Activated T-cell treated with anti-CD3 and anti-CD28 coated beads for 48 hours (primary cell): ENCODE measurements around the gene PAX8.

Source experiments
- DNase-seq: peaks from one replicate; pipeline ENCODE4 v3.0.0-alpha.2; 2020; ENCODE audit warnings: low read depth

The PAX8 gene

DNA sequence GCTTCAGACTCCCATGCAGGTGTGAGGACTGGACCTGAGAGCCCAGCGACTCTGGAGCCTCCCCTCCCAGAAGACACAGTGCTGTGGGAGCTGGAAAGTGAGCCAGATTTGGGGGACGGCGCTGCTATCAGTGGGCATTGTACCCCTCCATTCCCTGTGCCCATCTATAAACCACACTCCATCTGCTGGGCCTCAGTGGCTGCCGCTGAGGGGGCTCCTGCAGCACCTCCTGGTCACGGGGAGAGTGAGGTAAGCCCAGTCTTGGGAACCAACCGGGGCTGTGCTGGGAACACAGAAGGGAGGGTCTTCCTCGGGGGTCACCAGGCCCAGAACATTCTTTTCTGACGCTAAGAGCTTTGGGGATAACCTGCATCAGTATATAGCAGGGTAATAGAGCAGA, 95.5 kb downstream of the PAX8 start:
- no peak for DNase-seq

DNA sequence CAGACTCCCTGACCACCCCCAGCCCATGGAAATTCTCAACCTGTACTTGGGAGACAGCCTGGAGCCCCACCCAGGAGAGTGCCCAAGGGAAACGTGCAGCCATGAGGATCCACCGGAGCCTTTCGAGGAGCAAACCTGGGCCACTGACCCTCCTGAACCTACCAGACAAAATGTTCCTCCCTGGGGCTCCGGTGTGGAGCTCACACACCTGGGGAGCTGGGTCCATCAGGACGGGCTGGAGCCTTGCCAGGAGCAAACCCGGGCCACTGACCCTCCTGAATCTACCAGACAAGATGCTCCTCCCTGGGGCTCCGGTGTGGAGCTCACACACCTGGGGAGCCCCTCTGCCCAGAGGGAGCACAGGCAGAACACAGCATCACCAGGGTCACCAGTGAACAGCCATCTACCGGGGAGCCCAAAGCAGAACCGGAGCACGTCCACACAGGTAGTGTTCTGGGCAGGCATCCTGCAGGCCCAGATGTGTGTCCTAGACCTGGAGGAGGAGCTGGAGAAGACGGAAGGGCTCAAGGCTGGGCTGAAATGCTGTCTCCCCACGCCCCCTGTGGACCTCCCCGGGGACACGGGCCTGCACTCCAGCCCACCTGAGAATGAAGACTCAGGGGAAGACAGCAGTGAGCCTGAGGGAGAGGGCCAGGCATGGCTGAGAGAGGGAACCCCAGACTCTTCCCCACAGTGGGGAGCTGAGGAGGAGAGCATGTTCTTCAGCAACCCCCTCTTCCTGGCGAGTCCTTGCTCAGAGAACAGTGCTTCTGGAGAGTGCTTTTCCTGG, 96.1 kb downstream of the PAX8 start:
- no peak for DNase-seq

DNA sequence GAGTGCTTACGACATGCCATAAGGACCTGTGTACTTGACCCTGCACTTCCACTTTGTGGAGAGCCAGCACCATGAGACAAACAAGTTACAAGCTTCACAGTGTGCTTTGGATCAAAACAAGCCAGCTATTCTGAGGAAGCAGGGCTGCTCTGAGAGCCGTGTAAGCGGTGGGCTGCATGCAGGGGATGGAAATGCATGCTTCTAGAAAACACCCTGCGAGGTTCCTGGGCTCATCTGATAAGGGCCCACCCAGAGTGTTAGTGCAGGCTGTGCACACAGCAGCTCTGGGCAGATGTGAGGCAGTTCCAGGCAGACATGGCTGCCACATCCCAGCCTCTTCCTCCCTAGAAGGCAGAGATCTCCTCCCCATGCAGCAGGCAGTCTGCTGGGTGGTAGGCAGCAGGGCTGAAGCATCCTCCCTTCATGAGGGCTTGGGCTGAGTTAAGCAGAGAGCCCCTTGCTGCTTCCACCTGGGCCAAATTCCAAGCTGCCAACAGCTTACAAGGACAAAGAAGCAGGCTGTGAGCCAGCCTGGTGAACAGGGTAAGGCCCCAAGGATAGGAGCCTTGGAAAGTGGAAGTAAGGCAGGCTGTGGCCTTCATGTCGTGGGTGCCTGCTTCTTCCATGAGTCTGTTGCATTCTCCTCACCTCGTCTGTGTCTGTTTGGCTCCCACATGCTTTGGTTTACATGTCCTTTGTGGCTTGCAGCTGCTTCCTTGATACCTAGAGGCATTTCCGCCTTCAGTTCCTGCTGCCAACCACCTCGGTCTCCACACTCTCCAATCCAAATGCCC, 97.3 kb downstream of the PAX8 start:
- DNase-seq: no peak

DNA sequence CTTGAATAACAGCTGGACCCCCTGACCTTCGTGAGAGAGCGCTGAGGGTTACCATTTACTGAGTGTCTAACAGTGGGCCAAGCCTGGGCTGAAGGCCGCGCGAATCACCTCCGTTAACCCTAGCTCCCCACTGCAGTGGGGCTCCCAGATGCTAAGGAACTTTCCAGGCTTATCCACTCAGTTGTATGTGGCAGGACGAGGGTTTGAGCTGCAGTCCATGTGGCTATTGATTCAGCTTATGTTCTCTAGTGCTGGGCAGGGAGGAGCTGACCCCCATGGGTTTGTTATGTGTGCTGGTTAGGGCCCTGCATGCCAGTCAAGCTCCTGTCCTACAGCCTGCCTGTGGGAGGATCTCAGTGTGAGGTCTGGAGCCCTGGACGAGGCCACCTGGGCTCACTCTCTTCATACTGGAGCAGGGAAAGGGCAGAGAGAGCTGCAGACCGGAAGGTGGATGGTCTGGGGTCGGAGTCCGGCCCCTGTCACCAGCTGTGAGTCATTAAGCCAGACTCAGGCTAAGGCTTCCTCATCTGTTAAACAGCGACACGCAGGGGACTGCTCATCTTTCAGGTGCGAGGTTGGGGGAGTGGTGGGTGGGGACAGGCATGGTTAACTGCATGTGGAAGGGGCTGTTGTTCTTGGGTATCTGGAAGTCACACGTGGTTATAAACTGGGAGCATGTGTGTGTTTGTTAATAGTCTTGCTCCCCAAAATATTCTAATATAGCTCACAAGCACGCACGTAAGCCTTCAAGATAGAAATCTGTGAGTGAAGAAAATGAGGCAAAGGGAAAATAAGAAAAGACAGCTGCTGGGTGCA, 98.4 kb downstream of the PAX8 start:
- no peak for DNase-seq

DNA sequence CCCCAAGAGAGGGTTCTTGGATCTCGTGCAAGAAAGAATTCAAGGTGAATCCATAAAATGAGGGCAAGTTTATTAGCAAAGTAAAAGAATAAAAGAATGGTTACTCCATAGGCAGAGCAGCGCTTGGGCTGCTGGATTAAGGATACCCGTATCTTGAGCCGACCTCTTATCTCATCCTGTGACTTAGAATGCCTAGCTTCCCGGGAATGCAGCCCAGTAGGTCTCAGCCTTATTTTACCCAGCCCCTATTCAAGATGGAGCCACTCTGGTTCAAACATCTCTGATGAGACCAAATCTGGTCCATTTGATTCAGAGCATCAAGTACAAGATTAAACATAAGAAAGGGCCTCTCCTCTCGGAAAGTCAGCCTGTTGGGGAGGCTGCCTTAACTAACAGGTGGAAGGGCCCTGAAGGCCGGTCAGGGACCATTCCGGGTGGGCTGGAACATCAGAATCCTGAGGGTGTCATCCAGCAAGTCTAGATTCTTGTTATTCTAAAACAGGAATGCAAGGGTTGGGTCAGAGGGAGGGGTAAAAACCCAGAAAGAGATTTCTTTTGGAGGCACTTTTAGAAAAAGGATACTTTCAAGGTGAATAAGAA, 99.2 kb downstream of the PAX8 start:
- no peak for DNase-seq

DNA sequence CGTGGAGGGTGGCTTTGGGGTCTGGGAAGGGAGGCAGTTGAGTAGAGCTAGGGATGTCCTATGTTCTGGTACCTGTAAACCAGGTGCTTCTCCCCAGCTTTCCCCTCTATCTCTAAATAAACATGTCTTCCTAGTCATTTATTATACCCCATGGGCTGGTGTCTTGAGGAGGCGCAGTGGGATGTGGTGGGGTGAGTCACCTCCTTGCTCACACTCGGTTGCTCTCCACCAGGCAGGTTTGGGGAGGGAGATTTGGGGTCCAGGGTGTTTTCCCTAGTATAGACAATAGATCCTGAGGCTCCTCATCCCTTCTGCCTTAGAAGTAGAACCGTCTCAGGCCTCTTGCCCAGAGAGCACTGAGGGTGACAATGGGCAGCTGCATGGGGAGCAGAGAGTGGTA, 99.8 kb downstream of the PAX8 start:
- DNase-seq: peak; percentile 59

DNA sequence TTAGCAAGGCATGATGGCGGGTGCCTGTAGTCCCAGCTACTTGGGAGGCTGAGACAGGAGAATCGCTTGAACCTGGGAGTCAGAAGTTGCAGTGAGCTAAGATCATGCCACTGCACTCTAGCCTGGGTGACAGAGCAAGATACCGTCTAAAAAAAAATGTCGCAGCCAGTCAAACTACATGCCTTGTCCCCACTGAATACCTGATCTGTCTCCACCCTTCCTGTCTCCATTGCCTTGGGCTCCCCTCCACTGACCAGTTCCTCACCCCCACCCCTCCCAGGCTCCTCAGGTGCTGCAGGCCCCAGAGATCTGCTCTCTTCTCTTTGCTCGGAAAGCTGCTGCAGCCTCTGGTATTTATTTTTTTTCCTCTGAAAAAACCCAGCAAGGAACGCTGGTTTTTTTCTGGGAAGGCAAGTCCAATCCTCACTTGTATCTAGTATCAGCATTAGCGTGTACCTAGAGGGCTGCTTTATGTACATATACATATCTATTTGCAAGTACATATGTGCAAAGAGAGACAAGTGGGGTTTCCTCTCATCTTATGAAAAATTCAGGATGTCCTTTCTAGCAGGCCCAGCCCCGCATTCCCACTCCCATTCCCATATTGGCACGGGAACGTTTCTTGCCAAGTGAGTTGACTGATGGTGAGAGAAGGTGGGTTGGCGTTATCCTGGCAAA, 100.5 kb downstream of the PAX8 start:
- no peak for DNase-seq

DNA sequence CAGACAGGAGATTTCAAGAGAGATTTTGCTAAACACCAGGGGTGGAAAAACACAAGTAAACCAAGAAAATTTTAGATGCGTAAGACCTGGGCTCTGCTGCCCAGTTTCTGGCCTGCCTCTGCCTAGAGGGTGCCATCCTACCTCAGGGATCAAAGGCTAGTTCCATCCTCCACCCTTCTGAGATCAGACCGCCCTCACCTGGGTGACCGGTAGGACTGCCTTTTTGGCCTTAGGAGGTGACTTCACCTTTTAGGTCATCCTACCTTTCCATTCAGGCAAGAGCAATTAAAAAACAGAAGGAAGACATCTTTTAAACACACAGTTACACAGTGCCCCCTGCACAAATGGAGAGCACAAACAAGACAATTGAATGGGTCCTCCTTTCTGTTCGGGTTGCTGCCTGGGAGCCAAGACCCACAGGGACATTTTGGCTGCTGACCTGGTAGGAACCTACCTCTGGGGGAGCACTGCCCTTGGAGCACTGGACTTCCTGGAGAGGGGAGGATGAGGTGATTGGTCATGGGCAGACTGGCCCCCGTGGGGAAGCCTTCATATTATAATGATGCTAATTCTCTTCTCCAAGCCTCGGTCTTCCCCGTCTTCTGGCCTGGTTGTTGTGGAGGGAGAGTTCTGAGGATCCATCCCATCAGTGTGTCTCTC, 101.9 kb downstream of the PAX8 start:
- DNase-seq: no peak

DNA sequence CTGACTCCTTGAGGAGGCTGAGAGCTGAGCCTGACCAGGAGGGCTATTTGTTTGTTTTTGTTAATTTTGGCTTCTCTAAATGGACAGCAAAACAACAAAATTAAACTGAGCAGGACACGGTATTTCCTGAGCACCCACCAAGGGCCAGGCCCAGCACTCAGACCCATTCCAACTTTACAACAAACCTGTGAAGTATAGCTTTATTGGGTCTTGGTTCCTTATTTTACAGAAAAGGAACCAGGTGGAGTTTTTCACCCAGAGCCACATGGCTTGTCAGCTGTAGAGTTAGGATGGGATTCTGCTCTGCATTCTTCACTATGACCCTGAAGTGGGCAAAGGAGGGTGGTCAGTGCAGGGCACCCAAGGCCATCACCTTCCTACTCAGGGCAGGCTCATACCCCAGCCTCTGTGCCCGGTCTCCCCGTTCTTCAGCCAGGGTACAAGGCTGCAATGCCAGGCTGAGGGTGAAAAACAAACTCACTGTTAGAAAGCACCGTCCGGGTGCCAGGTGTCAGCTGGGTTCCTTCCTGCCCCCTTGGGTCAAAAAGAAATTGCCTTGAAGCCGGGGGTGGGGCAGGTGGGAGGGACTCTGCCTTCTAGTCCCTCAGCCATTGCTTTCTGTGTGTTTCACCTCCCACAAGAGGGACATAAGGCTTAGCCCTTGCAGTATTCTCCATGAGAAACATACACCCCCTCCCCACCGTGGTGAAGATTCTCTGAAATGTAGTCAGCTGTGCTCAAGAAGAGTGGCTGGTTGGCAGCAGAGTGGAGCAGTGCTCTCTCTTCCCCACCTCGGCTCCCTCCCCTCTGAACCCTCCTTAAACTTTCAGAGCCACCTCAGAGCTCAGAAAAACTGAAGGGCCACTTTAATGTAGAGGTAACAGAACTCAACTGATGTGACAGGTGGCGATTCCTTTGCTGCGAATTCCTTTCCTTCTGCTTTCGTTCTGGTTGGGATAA, 102.7 kb downstream of the PAX8 start:
- DNase-seq: no peak

DNA sequence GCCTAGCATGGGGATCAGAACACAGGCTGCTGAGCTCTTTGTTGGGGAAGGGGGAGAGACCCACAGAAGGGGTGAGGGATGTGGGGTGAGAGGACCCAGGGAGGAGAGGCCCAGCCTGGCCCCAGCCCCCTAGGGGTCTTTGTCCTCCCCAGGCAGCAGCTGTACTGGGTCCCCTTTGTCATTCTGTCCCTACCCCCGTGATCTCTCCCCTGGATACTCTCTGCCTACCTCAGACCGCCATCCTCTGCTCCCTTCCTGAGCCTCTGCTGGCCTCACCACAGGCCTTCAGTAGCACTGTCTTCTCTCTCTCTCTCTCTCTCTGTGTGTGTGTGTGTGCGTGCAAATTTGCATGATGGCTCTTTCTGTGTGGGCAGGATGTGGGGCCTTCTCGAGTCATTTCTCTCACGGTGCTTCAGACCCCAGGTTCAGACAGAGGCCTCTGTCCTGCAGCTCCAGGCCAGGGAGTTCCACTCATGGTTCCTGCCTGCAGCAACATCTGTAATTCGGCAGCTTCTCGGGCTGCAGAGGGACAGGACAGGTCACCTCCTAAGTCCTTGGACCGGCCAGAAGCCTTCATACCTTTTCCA, 103.6 kb downstream of the PAX8 start:
- DNase-seq: peak; percentile 55

DNA sequence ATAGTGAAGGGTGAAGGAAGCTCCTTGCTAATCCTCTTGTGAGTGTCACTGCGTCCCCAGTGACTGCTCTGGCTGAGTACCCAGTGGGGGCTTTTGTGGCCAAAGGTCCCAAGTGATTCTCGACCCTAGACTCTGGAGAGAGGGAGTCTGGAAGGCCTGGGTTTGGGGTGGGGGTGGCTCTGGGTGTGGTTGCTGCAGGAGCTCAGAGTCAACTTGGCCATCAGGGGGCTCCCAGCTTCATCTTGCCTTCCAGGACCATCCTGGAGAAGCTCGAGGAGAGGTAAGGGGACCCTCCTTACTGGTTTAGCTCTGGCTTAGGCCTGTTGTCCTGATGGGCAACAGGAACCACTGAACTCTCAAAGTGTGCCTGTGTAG, 104.4 kb downstream of the PAX8 start:
- DNase-seq: no peak

DNA sequence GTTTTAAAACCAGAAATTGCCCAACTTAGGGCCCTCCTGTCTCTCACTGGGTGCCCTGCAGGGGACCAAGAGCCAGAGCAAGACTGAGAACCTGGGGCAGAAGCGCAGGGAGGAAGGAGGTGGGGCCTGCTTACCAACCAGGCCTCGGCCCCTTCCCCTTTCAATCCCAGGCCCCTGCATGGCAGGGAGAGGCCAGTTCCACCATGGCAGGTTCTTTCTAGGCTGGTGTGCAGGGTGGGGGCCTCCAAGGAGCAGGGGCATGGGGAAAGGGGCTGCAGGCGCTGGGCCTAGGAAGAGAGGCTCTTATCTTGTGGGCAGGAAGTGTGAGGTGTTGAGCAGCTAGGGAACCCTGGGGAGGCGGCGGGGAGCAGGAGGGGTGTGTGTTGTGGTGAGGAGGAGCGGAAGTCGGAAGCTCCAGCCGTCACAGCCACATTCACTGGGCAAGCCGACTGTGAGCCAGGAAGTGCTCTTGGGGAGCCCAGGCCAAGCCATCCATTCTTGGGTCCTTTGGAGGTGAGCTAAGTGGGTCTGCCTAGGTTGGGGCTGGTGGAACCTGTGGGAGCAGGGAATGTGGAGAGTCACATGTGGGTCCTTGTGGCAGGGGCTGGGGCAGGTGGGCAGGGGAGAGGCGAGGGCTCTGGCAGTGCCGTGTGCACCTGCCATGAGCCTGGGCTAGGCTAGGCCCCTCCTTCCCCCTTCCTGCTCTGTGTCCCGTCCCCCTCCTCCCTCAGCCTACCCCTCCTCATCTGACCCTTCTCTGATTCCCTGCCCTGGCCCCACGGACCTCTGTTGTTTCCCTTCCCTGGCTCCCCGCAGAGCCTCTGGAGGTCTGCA, 105.0 kb downstream of the PAX8 start, which contains the start of gene PSD4:
PSD4 (plus strand) TSS at position 430 of the 834 bp plus-strand sequence. CDS start 8,486 bp downstream, outside the sequence.
- peak; percentile 83 for DNase-seq

DNA sequence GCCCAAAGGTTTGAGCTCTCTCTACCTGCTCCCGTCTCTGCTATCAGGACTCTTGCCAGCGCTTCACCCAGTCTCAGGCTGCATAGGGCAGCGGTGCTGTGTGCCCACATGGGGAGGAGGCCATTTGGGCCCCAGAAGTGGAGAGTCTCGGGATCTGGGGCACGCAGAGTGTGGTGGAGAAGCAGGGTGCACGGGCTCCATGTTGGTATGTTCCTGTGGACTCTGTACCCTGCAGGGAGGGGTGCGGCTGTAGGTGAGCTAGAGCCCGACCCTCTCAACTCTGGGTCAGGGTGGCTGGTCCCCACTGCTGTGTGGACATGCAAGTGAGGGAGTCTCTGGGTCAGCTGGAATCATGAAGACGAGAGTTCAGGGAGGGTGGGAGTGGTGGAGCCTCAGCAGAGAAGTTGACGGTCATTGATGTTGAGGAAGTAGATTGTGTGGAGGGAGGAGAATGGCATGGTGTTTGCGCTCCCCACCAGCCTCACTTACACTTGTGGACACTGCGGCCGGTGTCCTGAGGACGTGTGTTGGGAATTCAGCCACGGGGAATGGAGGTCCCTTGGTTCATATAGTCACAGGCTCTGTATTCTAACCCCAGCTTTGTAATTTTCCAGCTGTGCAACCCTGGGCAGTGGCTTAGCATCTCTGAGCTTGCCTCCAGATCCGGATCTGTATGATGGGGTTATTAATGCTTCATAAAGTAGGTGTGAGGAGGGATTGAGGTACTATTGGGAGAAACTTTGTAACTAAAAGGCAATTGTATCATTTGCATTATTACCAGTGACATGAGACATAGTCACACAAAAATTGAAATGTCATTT, 105.8 kb downstream of the PAX8 start:
- no peak for DNase-seq

DNA sequence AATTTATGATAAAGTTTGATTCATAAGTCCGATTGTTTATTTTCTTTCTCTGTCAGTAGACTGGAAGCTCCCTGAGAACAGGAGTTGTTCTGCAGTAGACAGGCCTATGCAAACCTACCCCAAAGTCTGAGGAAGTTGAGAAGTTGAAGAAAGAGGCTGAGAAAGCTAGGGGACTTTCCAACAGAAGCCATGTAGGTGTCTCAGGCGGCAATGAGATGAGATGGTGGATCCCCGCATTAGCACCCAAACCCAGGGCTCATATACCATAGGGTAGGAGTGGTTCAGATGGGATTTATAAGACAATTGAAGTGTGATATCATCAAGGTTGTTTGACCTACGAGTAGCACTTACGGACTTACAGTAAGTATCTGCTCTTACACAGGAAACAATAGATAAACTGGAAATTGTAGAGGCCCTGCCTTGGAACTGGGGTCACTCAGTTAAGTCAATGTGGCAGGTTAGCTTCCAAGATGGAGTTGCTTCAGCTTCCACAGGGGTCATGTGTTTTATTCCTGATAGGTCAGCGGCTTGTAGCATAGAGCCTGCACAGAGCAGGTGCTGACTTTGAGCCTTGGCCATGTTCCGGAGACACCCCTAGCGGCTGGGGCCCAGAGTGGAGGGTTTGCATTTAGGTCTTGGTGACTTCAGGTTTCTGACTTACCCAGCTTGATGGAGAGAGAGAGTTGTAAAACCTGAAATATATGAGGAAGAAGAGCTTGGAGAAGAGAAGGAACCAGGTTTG, 107.2 kb downstream of the PAX8 start:
- no peak for DNase-seq

DNA sequence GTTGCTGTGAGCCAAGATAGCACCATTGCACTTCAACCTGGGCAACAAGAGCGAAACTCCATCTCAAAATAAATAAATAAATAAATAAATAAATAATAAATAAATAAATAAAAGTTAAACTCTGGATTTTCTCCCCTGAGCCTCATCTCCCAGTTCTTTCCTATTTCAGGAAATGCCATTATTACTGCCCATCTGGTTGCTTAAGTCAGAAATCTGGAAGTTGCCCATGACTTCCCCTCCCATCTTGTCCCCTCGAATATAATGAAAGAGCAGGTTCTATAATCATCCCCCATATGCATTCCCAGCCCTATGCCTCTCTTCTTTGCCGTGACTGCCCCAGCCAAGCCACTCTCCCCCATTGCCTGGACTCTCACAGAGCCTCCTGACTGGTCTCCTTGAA, 109.1 kb downstream of the PAX8 start:
- no peak for DNase-seq

DNA sequence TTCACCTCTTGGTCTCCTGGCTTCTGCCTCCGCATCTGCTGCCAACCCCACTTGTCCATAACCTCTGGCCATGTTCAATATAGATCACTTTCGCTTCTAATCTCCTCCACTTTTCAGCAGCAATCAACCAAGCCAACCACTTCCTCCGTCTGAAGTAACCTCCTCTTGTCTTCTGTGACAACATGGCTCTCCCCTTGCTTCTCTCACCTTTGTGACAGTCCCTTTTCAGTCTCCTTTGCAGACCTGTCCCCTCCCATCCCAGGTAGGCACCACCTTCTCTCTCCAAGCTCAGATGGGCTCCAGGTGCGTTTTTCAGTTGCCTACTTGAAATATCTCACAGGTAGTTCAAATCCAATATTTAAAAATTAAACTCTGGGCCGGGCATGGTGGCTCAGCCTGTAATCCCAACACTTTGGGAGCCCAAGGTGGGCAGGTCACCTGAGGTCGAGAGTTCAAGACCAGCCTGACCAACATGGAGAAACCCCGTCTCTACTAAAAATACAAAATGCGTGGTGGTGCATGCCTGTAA, 109.7 kb downstream of the PAX8 start:
- DNase-seq: no peak

DNA sequence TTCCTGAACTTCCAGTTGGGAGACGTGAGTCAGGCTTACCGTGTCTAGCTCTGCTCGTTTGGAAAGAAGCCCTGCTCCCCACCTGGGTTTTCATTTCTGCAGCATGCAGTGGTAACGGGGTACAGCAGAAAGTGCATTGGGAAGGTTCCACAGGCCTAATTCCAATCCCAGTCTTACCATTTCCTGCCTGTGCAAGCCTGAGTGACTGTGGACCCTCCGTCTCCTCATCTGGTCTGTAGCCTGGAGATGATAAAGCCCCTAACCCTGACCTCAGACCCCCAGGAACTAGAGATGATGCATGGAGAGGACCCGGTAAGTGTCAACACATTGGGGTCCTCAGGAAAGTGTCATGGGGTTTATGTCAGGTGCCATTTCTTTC, 110.8 kb downstream of the PAX8 start:
- no peak for DNase-seq
